GM10847 (cell line): ENCODE data around the gene DOC2A.

Source experiments
- POLR2A ChIP-seq: IDR thresholded peaks from 2 replicates; pipeline ENCODE4 v1.6.1; 2011; ENCODE audit not compliant: insufficient read length; ENCODE audit errors: extremely low read depth

DOC2A gene

DNA sequence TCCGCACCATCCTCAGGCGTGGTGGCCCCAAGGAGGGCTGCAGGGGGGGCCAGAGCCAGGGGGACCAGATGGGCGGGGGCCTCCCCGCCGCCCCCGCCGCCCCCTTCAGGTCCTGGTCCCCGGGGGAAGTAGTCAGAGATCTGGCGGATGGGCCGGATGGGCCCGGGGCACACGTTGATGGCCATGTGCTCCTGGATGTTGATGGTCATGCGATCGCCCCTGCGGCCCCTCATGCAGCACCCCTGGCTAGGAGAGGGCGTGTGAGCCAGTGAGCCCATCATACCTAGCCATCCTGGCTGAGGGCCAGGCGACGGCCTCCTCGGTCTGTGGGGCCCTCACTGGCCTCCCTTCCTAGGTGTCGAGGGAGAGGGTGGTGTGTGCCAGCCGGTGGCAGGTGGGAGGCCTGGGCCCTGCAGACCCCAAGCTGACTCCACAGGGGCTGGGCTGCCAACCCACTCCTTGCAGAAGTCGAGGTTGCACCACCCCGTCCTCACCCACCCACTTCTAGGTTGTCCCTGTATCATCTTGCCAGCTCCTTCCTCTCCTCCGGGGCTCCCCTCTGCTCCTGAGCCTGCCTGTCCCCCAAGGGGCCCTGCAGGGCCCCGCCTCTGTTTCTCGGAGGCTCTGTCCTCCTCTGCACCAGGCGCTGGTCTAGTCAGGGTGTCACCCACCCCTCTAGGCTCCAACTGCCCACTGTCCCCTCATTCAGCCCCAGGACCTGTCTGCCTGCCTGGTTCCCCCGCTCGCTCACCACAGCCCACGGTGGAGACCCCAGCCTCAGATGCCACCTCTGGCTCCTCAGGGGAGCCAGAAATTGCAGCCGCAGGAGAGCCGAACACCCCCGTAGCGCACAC is 610 bp downstream of the DOC2A start:
- no peak for TF ChIP-seq POLR2A

- TF ChIP-seq POLR2A = no peak
These were observed 1.6 kb downstream of the DOC2A start for GRCh38 chr16:30009085-30009862.

GRCh38 chr16:30007378-30007895 is 3.4 kb downstream of the DOC2A start:
- TF ChIP-seq POLR2A = no peak

DNA sequence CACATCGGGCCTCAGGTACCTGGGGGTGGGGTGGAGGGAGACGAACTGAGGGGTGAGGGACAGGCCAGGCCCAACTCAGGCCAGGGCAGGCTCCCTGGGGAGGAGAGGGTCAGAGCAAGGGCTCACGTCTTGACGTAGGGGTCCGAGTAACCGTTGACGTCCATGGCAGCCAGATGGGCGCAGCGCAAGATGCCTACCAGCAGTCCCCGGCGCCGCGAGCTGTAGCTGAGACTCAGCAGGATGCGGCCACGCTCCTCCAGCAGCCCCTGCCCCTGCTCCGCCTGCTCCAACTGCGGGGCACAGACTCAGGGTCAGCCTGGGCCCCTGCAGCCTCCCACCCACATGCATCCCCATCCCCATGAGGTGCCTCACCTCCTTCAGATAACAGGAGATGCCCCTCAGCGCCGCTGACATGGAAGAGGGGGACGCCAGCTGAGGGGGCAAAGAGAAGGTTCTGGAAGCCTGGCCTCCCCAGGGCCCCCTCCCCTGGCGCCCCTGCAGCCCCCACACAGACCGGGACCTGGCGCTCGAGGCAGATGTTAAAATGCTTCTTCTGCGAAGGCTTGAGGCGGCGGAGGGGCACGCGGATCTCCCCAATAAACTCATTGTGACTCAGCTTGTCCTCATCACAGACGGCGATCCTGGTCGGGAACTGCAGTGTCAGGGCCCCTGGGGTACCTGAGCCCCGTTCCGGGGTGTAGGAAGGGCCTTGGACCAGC is 4.0 kb downstream of the DOC2A start:
- no peak for TF ChIP-seq POLR2A

DNA sequence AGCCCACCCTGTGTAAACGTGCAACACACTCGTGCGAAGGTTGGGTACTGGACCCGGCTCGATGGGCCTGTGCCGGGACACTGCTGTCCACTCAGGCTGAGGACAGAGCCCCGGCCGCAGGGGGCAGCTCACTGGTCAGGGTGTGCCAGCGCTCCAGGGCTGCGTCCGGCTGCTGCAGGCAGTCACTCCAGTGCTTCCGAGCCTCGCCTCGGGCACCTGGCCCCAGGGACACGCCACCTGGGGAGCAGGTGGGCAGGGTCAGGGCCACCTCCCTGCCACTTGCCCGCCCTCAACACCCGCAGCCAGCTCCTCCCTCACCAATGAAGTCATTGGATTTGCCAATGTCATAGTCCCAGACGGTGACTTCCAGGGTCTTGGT is 4.7 kb downstream of the DOC2A start:
- no peak for TF ChIP-seq POLR2A

DNA sequence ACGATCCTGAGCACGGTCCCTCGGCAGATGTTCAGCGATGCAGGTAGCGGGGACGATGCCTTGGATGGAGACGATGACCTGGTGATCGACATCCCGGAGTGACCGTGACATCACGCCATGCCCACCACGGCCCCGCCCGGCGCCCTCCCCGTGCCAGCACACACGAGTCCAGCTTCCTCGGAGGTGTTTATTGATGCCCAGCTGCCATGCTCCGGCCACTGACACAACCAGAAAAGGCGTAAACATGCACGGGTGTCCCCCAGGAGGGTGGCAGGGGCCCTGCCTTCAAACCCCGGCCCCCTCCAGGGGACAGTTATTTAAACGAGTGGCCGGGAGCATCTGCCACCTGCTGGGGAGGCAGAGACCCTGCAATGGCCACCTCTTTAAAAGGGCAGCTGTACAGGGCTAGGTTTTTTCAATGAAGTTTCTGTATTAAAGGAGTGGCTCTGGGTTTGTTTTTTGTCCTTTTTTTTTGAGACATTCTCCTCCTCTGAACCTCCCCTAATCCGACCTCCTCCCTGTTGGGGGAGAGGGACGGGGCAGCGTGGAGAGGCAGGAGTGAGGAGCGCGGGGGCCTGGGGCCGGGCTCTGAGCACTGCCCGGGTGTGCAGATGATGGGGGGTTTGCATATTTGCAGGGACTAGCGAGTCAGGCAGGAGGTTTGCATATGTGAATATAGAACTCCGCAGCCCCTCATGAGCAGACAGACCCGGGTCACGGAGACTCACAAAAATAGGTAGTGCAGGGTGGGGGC is 5.3 kb downstream of the DOC2A start:
- TF ChIP-seq POLR2A = no peak

DNA sequence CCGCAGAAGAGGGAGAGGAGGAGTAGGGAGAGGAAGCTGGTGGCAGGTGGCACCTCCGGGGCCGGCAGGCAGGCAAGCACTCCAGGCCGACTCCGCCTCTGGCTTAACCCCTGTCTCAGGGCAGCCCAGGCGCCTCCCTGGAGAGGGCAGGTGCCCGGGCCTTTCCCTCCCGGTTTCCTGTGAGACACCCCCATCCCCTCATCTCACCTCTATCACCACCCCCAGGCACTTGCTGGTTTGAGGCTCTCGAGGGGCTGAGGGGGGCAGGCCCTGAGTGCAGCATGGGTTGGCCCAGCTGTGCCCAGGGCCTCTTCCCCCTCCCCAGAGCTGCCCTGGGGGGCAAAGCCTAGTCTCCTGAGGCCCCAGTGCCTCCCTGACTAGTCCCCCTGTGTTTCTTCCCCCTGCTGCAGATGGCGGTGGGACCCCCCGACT is 6.0 kb downstream of the DOC2A start:
- no peak for TF ChIP-seq POLR2A

DNA sequence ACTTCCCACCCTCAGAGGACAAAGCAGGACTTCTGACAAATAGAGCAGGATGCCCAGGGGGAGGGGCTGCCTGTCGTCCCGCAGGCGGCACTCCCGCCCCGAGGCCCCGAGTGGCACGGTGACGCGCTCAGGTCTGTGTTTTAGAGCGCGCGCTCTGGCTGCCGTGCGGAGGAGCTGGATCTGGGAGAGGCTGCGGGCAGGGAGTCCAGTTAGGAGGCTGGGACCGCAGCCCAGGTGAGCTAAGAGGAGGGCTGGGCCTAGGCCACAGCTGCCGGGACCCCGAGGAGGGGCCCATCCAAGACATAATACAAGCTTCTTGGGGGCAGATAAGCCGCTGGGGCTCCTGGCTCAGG is 6.4 kb downstream of the DOC2A start:
- no peak for TF ChIP-seq POLR2A

DNA sequence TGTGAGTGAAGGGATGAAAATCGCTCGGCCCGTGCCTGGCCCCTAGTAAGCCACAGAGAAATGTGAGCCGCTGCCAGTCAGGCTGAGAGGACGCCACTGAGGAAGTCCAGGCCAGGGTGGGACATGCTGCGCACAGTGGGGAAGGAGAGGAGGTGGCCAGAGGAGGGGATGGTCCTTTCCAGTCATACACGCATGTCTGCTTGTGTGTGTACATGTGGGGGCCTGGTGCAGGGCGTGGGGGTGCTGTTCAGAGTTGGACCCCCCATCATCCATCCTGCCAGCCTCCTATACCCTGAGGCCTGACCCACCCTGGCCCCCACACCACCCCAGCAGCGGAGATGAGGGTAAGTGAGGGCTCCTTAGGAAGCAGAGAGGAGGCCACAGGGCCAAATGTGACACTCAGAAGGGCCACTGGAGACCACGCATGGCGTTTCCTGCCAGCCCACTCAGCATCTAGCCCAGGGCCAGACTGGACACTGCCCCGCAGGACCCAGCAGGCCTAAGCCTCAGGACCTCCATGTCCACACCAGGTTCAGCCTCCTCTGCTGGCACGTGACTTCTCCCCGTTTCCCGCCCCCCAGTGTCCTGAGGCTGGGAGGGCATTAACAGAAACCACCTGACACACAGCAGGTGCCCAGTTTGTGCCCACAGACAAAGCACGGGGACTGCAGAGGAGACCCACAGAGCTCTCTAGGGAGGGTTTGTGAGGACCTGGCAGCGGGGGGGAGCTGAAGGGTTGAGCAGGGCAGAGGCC is 7.0 kb downstream of the DOC2A start:
- TF ChIP-seq POLR2A = no peak

DNA sequence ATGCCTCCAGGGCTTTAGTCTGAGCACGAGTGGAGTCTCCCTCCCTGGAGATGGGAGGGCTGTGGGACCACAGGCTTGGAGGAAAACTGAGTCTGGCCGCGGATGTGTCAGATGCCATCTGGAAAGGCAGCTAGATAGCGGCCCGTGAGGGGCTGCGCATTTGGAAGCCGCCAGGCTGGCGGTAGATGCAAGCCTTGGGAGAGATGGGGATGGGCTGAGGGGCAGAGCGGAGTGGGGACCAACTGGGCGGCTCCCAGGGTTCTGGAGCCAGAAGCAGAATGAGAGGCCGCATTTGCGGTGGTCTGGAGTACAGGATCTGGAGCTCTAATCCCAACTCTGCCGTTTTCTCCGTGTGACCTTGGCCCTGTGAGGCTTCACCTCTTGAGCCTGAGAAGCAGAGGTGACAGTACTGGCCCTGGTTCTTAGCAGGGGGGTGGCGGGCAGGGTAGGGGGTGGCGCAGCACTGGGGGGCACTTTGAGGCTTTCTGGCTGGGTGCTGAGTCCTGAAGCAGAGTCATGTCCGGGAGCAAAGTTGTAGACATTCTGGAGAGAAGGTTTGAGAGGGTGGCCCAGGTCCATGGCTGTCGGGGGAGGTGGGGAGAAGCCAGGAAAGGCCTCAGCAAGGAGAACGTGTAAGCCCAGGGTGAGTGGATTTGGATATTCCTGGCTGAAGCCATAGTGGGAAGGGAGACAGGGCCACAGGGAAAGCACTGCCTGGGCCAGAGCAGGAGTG is 8.0 kb downstream of the DOC2A start:
- no peak for TF ChIP-seq POLR2A

DNA sequence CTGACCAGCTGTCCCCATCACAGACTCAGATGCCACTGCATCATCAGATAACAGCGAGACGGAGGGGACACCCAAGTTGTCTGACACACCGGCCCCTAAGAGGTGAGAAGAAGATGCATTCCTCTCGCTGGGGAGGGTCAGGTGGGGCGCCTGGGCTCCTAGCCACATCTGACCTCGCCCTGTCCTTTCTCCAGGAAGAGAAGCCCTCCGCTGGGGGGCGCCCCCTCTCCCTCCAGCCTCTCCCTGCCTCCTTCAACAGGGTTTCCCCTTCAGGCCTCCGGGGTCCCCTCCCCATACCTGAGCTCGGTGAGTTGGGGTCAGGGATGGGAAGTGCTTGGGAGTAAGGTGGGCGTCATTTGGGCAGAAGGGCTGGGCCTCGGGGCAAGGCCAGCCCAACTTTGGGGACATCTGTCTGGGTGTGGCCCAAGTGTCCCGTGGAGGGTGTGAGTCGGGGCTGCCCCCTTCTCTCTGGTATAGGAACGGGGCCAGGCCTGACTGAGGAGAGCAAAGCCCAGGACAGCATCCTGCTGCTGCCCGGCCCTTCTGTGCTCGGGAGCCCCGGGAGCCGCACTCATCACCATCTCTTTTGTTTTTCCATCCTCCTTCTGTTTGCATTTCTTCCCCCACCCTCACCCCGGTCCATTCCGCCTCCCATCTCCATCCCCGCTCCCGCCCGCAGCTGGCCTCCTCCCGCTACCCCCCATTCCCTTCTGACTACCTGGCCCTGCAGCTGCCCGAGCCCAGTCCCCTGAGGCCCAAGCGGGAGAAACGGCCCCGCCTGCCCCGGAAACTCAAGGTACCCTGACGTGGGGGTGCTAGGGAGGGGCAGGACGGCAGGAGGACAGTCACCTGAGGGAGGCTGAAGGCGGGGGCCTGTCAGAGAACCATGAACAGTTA is 9.8 kb downstream of the DOC2A start:
- TF ChIP-seq POLR2A = no peak

DNA sequence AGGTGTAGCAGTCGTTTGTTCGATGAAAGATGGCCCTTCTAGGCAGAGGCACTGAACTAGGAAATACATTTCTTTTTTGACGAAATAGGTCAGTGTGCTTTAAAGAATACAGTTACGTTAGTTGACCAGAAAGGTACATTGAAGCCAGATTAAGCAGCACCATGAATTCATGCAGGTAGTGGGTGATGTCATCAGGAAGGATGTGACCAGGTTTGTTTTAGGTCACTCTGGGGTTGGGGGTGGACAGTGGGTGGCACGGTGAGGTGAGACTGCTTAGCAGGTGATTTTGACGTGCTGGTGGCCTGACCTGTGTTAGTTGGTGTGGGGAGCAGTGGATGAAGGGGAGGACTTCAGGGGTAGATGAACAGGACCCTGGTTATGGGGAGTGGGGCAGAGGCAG is 11.2 kb downstream of the DOC2A start:
- TF ChIP-seq POLR2A = no peak
